HEK293 (cell line): ENCODE results near the gene DNASE2.

Experiments
- CTCF ChIP-seq: fragments of 450-650 bp; formaldehyde crosslinking; IDR thresholded peaks from 2 replicates; pipeline ENCODE4 v1.5.1; 2016; ENCODE audit warnings: missing biosample characterization, missing genetic modification characterization
- HIC1 ChIP-seq: fragments of 450-650 bp; formaldehyde crosslinking; IDR thresholded peaks from 2 replicates; pipeline ENCODE4 v1.5.1; 2016; ENCODE audit warnings: missing biosample characterization, missing genetic modification characterization
- PATZ1 ChIP-seq: fragments of 450-650 bp; formaldehyde crosslinking; IDR thresholded peaks from 2 replicates; pipeline ENCODE4 v1.5.1; 2016; ENCODE audit warnings: missing biosample characterization, missing genetic modification characterization
- SALL2 ChIP-seq: fragments of 450-650 bp; formaldehyde crosslinking; IDR thresholded peaks from 2 replicates; pipeline ENCODE4 v1.5.0; 2017; ENCODE audit warnings: missing biosample characterization, mild to moderate bottlenecking, missing genetic modification characterization, borderline replicate concordance
- SP2 ChIP-seq: fragments of 450-650 bp; formaldehyde crosslinking; IDR thresholded peaks from 2 replicates; pipeline ENCODE4 v1.5.1; 2016; ENCODE audit warnings: missing biosample characterization, missing genetic modification characterization
- SP3 ChIP-seq: fragments of 450-650 bp; formaldehyde crosslinking; IDR thresholded peaks from 2 replicates; pipeline ENCODE4 v1.5.1; 2016; ENCODE audit warnings: missing biosample characterization, missing genetic modification characterization
- SP7 ChIP-seq: fragments of 450-650 bp; formaldehyde crosslinking; IDR thresholded peaks from 2 replicates; pipeline ENCODE4 v1.5.1; 2016; ENCODE audit warnings: missing biosample characterization, missing genetic modification characterization
- ZBTB17 ChIP-seq: fragments of 450-650 bp; formaldehyde crosslinking; IDR thresholded peaks from 2 replicates; pipeline ENCODE4 v1.5.1; 2016; ENCODE audit warnings: missing biosample characterization, missing genetic modification characterization
- ZBTB20 ChIP-seq: fragments of 450-650 bp; formaldehyde crosslinking; IDR thresholded peaks from 2 replicates; pipeline ENCODE4 v1.5.1; 2016; ENCODE audit warnings: missing biosample characterization, missing genetic modification characterization
- ZEB2 ChIP-seq: fragments of 450-650 bp; formaldehyde crosslinking; IDR thresholded peaks from 2 replicates; pipeline ENCODE4 v1.5.1; 2016; ENCODE audit warnings: missing biosample characterization, missing genetic modification characterization
- ZFHX2 ChIP-seq: fragments of 450-650 bp; formaldehyde crosslinking; conservative IDR thresholded peaks from 2 replicates; pipeline ENCODE4 v1.5.1; 2016; ENCODE audit warnings: missing biosample characterization, missing genetic modification characterization
- ZNF121 ChIP-seq: fragments of 450-650 bp; formaldehyde crosslinking; IDR thresholded peaks from 2 replicates; pipeline ENCODE4 v1.5.1; 2016; ENCODE audit warnings: missing biosample characterization, missing genetic modification characterization
- ZNF169 ChIP-seq: fragments of 450-650 bp; formaldehyde crosslinking; IDR thresholded peaks from 2 replicates; pipeline ENCODE4 v1.5.1; 2016; ENCODE audit warnings: missing biosample characterization, missing genetic modification characterization
- ZNF175 ChIP-seq: fragments of 450-650 bp; formaldehyde crosslinking; IDR thresholded peaks from 2 replicates; pipeline ENCODE4 v1.5.1; 2016; ENCODE audit warnings: missing biosample characterization, missing genetic modification characterization
- ZNF19 ChIP-seq: fragments of 450-650 bp; formaldehyde crosslinking; IDR thresholded peaks from 2 replicates; pipeline ENCODE4; 2016; ENCODE audit warnings: missing biosample characterization, missing genetic modification characterization, low read depth
- ZNF214 ChIP-seq: fragments of 450-650 bp; formaldehyde crosslinking; IDR thresholded peaks from 2 replicates; pipeline ENCODE4 v1.5.1; 2017; ENCODE audit warnings: missing biosample characterization, mild to moderate bottlenecking, missing genetic modification characterization, borderline replicate concordance
- ZNF221 ChIP-seq: fragments of 450-650 bp; formaldehyde crosslinking; IDR thresholded peaks from 2 replicates; pipeline ENCODE4 v1.5.1; 2017; ENCODE audit warnings: missing biosample characterization, missing genetic modification characterization, borderline replicate concordance
- ZNF274 ChIP-seq, 2 experiments: fragments of 200-500 bp in 1 of 2; fragments of 450-650 bp in 1 of 2; sonication (Bioruptor generic) in 1 of 2; formaldehyde crosslinking in 1 of 2; IDR thresholded peaks; 2 replicates each; pipeline versions ENCODE4 v1.5.1 to v1.6.1; 2014 to 2016; ENCODE audit warnings: borderline replicate concordance in 1 of 2, inconsistent platforms in 1 of 2, low read length in 1 of 2, missing biosample characterization in 1 of 2, missing genetic modification characterization in 1 of 2
- ZNF302 ChIP-seq: fragments of 450-650 bp; formaldehyde crosslinking; IDR thresholded peaks from 2 replicates; pipeline ENCODE4 v1.5.1; 2016; ENCODE audit warnings: missing biosample characterization, missing genetic modification characterization, low read depth
- ZNF341 ChIP-seq: fragments of 450-650 bp; formaldehyde crosslinking; IDR thresholded peaks from 2 replicates; pipeline ENCODE4; 2016; ENCODE audit warnings: low read depth, missing biosample characterization, missing genetic modification characterization
- ZNF362 ChIP-seq: fragments of 450-650 bp; formaldehyde crosslinking; IDR thresholded peaks from 2 replicates; pipeline ENCODE4 v1.5.1; 2016; ENCODE audit warnings: missing biosample characterization, missing genetic modification characterization
- ZNF37A ChIP-seq: fragments of 450-650 bp; IDR thresholded peaks from 2 replicates; pipeline ENCODE4 v1.5.1; 2018; ENCODE audit warnings: missing biosample characterization, missing genetic modification characterization
- ZNF391 ChIP-seq: fragments of 450-650 bp; formaldehyde crosslinking; IDR thresholded peaks from 2 replicates; pipeline ENCODE4 v1.5.1; 2016; ENCODE audit warnings: low read depth, missing biosample characterization, missing genetic modification characterization, borderline replicate concordance
- ZNF48 ChIP-seq: fragments of 450-650 bp; formaldehyde crosslinking; IDR thresholded peaks from 2 replicates; pipeline ENCODE4 v1.5.1; 2016; ENCODE audit warnings: missing biosample characterization, missing genetic modification characterization
- ZNF514 ChIP-seq: fragments of 450-650 bp; formaldehyde crosslinking; IDR thresholded peaks from 2 replicates; pipeline ENCODE4 v1.5.1; 2016; ENCODE audit warnings: missing biosample characterization, missing genetic modification characterization
- ZNF580 ChIP-seq: fragments of 450-650 bp; formaldehyde crosslinking; IDR thresholded peaks from 2 replicates; pipeline ENCODE4 v1.5.1; 2016; ENCODE audit warnings: missing biosample characterization, missing genetic modification characterization
- ZNF600 ChIP-seq: fragments of 450-650 bp; formaldehyde crosslinking; IDR thresholded peaks from 2 replicates; pipeline ENCODE4 v1.5.1; 2016; ENCODE audit warnings: missing biosample characterization, missing genetic modification characterization
- ZNF623 ChIP-seq: fragments of 450-650 bp; formaldehyde crosslinking; IDR thresholded peaks from 2 replicates; pipeline ENCODE4 v1.5.1; 2016; ENCODE audit warnings: missing biosample characterization, missing genetic modification characterization
- ZNF645 ChIP-seq: fragments of 450-650 bp; formaldehyde crosslinking; IDR thresholded peaks from 2 replicates; pipeline ENCODE4; 2016; ENCODE audit warnings: missing biosample characterization, missing genetic modification characterization
- ZNF664 ChIP-seq: fragments of 450-650 bp; formaldehyde crosslinking; IDR thresholded peaks from 2 replicates; pipeline ENCODE4 v1.5.1; 2016; ENCODE audit warnings: missing biosample characterization, missing genetic modification characterization
- ZNF76 ChIP-seq: fragments of 450-650 bp; formaldehyde crosslinking; IDR thresholded peaks from 2 replicates; pipeline ENCODE4; 2016; ENCODE audit warnings: low read depth, missing biosample characterization, missing genetic modification characterization, borderline replicate concordance
- ZNF768 ChIP-seq: fragments of 450-650 bp; formaldehyde crosslinking; IDR thresholded peaks from 2 replicates; pipeline ENCODE4 v1.5.1; 2018; ENCODE audit warnings: missing biosample characterization, mild to moderate bottlenecking, missing genetic modification characterization
- ZNF843 ChIP-seq: fragments of 450-650 bp; formaldehyde crosslinking; IDR thresholded peaks from 2 replicates; pipeline ENCODE4 v1.5.1; 2016; ENCODE audit warnings: missing biosample characterization, missing genetic modification characterization
- ZSCAN23 ChIP-seq: fragments of 450-650 bp; formaldehyde crosslinking; IDR thresholded peaks from 2 replicates; pipeline ENCODE4 v1.5.1; 2016; ENCODE audit warnings: missing biosample characterization, missing genetic modification characterization

The DNASE2 gene

GRCh38 chr19:12828494-12828893 lies 52.8 kb downstream of the DNASE2 start (continued):
- TF ChIP-seq PATZ1 (tag by site-specific recombination) = peak; percentile 54
- no peak for TF ChIP-seq ZNF76 (tag by site-specific recombination)
- TF ChIP-seq ZNF274 (IDR thresholded peaks at IDR 0.05; ENCODE audit: low read length) = no peak
- no peak for TF ChIP-seq ZNF274 (tag by site-specific recombination; IDR thresholded peaks at IDR 0.05; ENCODE audit: borderline replicate concordance)
- TF ChIP-seq ZNF19 = no peak
- TF ChIP-seq ZNF843 = no peak
- no peak for TF ChIP-seq ZNF37A (tag by site-specific recombination)
- TF ChIP-seq ZEB2 (tag by site-specific recombination) = peak; percentile 18; the same call in 1 of the 2 replicates
- TF ChIP-seq ZNF600 (tag by site-specific recombination) = peak; percentile 79
- TF ChIP-seq ZNF645 (tag by site-specific recombination) = no peak
- no peak for TF ChIP-seq ZNF302 (tag by site-specific recombination)
- TF ChIP-seq ZFHX2 = peak; percentile 93
- peak; percentile 94 for TF ChIP-seq ZBTB17 (tag by site-specific recombination)
- TF ChIP-seq ZNF121 (tag by site-specific recombination) = no peak
- no peak for TF ChIP-seq ZBTB20 (tag by site-specific recombination)
- no peak for TF ChIP-seq ZNF514
- no peak for TF ChIP-seq ZNF175 (tag by site-specific recombination)
- no peak for TF ChIP-seq ZNF221 (tag by site-specific recombination)
- no peak for TF ChIP-seq ZNF623 (tag by site-specific recombination)
- 0 out of 2 replicates have a peak, but pooled peaks have one; percentile 31 for TF ChIP-seq SP7 (tag by site-specific recombination)
- TF ChIP-seq SP2 = peak; percentile 44
- TF ChIP-seq ZNF214 (tag by site-specific recombination) = no peak
- TF ChIP-seq ZNF664 = no peak
- TF ChIP-seq CTCF (tag by site-specific recombination) = no peak
- no peak for TF ChIP-seq ZNF362 (tag by site-specific recombination)
- TF ChIP-seq ZNF391 (tag by site-specific recombination) = no peak
- TF ChIP-seq HIC1 = peak; percentile 60
- TF ChIP-seq ZNF169 = no peak
- TF ChIP-seq ZSCAN23 = no peak
- peak; percentile 73 for TF ChIP-seq SP3 (tag by site-specific recombination)
- TF ChIP-seq ZNF48 (tag by site-specific recombination) = no peak
- no peak for TF ChIP-seq ZNF580 (tag by site-specific recombination)
- TF ChIP-seq ZNF768 (tag by site-specific recombination) = no peak
- peak; percentile 83 for TF ChIP-seq ZNF341 (tag by site-specific recombination)
- no peak for TF ChIP-seq SALL2 (tag by site-specific recombination)
